Measurements from ENCODE around the gene NOG.

DNA sequence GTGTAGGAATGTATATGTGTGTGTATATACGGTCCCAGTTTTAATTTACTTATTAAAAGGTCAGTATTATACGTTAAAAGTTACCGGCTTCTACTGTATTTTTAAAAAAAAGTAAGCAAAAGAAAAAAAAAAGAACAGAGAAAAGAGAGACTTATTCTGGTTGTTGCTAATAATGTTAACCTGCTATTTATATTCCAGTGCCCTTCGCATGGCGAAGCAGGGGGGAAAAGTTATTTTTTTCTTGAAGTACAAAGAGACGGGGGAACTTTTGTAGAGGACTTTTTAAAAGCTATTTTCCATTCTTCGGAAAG is 1.6 kb downstream of the NOG start:
- TF ChIP-seq, protein P1, sequence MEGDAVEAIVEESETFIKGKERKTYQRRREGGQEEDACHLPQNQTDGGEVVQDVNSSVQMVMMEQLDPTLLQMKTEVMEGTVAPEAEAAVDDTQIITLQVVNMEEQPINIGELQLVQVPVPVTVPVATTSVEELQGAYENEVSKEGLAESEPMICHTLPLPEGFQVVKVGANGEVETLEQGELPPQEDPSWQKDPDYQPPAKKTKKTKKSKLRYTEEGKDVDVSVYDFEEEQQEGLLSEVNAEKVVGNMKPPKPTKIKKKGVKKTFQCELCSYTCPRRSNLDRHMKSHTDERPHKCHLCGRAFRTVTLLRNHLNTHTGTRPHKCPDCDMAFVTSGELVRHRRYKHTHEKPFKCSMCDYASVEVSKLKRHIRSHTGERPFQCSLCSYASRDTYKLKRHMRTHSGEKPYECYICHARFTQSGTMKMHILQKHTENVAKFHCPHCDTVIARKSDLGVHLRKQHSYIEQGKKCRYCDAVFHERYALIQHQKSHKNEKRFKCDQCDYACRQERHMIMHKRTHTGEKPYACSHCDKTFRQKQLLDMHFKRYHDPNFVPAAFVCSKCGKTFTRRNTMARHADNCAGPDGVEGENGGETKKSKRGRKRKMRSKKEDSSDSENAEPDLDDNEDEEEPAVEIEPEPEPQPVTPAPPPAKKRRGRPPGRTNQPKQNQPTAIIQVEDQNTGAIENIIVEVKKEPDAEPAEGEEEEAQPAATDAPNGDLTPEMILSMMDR (IDR thresholded peaks at IDR 0.05): no peak
- no peak for TF ChIP-seq ZFX (IDR thresholded peaks at IDR 0.05; ENCODE audit: borderline replicate concordance)

Measured in 22Rv1 (cell line).